ENCODE data around the gene ANOS1. TPM values are rescaled to one million over a fixed set of nuclear protein-coding genes. Genes with fewer than 3 reads are reported as not detected.

Gene ANOS1
- total and polyA plus RNA-seq, 5 donors from 2014 or later: not detected

- peaks cover 0 to 4% (median 0%) of the 10 kb centered on the region in 7 donors for H3K9me3 Mint-ChIP-seq
- Histone ChIP-seq H3K4me3 (ENCODE audit: low read depth, low read length) (no peak overlapping the region), H3K27ac (ENCODE audit: insufficient read depth, low read length, poor library complexity, severe bottlenecking) (no peak overlapping the region), H3K36me3 (ENCODE audit: control insufficient read depth, insufficient read depth, low read length) (no peaks in the 10 kb centered on the region), H3K9me3 (ENCODE audit: control insufficient read depth in 2 of 2, low read length in 2 of 2) (no peaks in the 10 kb centered on the region), H3K27me3 (ENCODE audit: control insufficient read depth, insufficient read depth, low read length) (no peaks in the 10 kb centered on the region), H3K4me1 (ENCODE audit: control insufficient read depth, insufficient read depth, low read length, poor library complexity, severe bottlenecking) (no peaks in the 10 kb centered on the region)
- no peak overlapping the region for H3K4me3 Mint-ChIP-seq
- H3K36me3 Mint-ChIP-seq: no peaks in the 10 kb centered on the region
- H3K27me3 Mint-ChIP-seq: peaks cover 33% of the 10 kb centered on the region
- H3K4me1 Mint-ChIP-seq: peaks cover 0 to 2% (median under 1%) of the 10 kb centered on the region in 4 donors
- H3K27ac Mint-ChIP-seq: no peak overlapping the region
- ATAC-seq (ENCODE audit: low read depth in 2 of 2) (no peak), DNase-seq (no peak)
These were observed 2.1 kb downstream of the ANOS1 start for GRCh38 chrX:8729811-8730210.

DNA sequence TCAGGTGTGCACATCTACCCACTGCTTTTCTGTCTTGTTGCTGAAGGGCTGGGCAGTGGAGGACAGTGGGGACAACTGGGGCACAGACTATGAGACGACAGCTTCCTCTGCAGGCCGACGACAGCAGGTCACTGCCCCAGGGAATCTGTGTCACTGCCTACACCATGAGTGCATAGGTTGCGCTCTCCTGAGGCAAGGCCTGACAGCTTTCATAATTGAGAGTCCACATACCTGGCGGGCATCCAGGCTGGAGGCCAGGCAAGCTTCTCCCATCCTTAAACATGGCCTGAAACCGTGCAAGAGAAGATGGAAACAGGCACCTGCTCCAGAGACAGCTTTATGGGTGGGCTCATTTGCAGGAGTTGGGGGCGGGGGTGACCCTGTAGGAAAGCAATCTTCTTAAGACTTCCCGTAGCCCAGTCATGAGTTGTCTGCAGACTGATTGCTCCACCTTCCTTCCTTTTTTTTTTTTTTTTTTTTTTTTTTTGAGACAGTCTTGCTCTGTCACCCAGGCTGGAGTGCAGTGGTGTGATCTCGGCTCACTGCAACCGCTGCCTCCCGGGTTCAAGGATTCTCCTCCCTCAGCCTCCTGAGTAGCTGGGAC lies 2.9 kb downstream of the ANOS1 start:
- no peaks in the 10 kb centered on the region for H3K9me3 ChIP-seq (ENCODE audit: control insufficient read depth in 2 of 2, low read length in 2 of 2)
- Mint-ChIP-seq H3K27ac (no peak overlapping the region), H3K4me1 (peaks cover 0 to 2% (median under 1%) of the 10 kb centered on the region in 4 donors), H3K36me3 (no peaks in the 10 kb centered on the region), H3K27me3 (peaks cover 36% of the 10 kb centered on the region), H3K4me3 (no peak overlapping the region), H3K9me3 (peaks cover 0 to 4% (median 0%) of the 10 kb centered on the region in 7 donors)
- H3K27me3 ChIP-seq (ENCODE audit: control insufficient read depth, insufficient read depth, low read length): no peaks in the 10 kb centered on the region
- no peak overlapping the region for H3K4me3 ChIP-seq (ENCODE audit: low read depth, low read length)
- no peaks in the 10 kb centered on the region for H3K36me3 ChIP-seq (ENCODE audit: control insufficient read depth, insufficient read depth, low read length)
- H3K27ac ChIP-seq (ENCODE audit: insufficient read depth, low read length, poor library complexity, severe bottlenecking): no peak overlapping the region
- H3K4me1 ChIP-seq (ENCODE audit: control insufficient read depth, insufficient read depth, low read length, poor library complexity, severe bottlenecking): no peaks in the 10 kb centered on the region
- no peak for DNase-seq
- ATAC-seq (ENCODE audit: low read depth in 2 of 2): no peak

- H3K27ac ChIP-seq (ENCODE audit: insufficient read depth, low read length, poor library complexity, severe bottlenecking): no peak overlapping the region
- Mint-ChIP-seq H3K27ac (no peak overlapping the region), H3K4me3 (no peak overlapping the region), H3K36me3 (no peaks in the 10 kb centered on the region), H3K4me1 (no peaks in the 10 kb centered on the region), H3K9me3 (peaks cover 0 to 2% (median 0%) of the 10 kb centered on the region in 7 donors), H3K27me3 (peaks cover 25% of the 10 kb centered on the region)
- H3K27me3 ChIP-seq (ENCODE audit: control insufficient read depth, insufficient read depth, low read length): peaks cover 4% of the 10 kb centered on the region
- H3K9me3 ChIP-seq (ENCODE audit: control insufficient read depth in 2 of 2, low read length in 2 of 2): no peaks in the 10 kb centered on the region
- H3K4me1 ChIP-seq (ENCODE audit: control insufficient read depth, insufficient read depth, low read length, poor library complexity, severe bottlenecking): no peaks in the 10 kb centered on the region
- ATAC-seq (ENCODE audit: low read depth in 2 of 2) (no peak), DNase-seq (no peak)
- no peaks in the 10 kb centered on the region for H3K36me3 ChIP-seq (ENCODE audit: control insufficient read depth, insufficient read depth, low read length)
- H3K4me3 ChIP-seq (ENCODE audit: low read depth, low read length): no peak overlapping the region
These were observed 5.8 kb downstream of the ANOS1 start for GRCh38 chrX:8726031-8726652.

DNA sequence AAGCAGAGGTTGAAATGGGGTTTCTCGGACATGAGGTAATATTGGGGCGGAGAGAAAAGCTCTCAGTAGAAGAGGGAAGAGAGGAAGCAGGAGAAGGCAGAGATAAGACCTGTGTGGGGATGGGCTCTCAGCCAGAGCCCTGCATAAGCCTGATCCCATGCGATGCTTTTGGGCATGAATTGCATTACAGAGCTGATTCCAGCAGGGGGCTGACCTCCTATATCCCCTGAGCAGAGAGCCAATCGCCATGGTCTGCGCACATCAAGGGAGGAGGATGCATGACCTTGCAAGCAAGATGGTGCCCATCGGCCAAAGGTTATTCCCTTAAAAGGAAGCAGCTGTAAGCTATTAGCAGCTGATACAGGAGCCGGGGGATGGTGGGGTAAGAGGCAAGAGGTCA lies 7.6 kb downstream of the ANOS1 start:
- H3K9me3 Mint-ChIP-seq: peaks cover 0 to 4% (median 0%) of the 10 kb centered on the region in 7 donors
- no peak for ATAC-seq (ENCODE audit: low read depth in 2 of 2)
- Histone ChIP-seq H3K4me1 (ENCODE audit: control insufficient read depth, insufficient read depth, low read length, poor library complexity, severe bottlenecking) (no peaks in the 10 kb centered on the region), H3K36me3 (ENCODE audit: control insufficient read depth, insufficient read depth, low read length) (no peaks in the 10 kb centered on the region), H3K4me3 (ENCODE audit: low read depth, low read length) (no peak overlapping the region), H3K9me3 (ENCODE audit: control insufficient read depth in 2 of 2, low read length in 2 of 2) (no peaks in the 10 kb centered on the region), H3K27me3 (ENCODE audit: control insufficient read depth, insufficient read depth, low read length) (peaks cover 4% of the 10 kb centered on the region), H3K27ac (ENCODE audit: insufficient read depth, low read length, poor library complexity, severe bottlenecking) (no peak overlapping the region)
- H3K4me3 Mint-ChIP-seq: no peak overlapping the region
- DNase-seq: no peak
- H3K27me3 Mint-ChIP-seq: peaks cover 13% of the 10 kb centered on the region
- no peaks in the 10 kb centered on the region for H3K36me3 Mint-ChIP-seq
- H3K27ac Mint-ChIP-seq: no peak overlapping the region
- H3K4me1 Mint-ChIP-seq: no peaks in the 10 kb centered on the region

DNA sequence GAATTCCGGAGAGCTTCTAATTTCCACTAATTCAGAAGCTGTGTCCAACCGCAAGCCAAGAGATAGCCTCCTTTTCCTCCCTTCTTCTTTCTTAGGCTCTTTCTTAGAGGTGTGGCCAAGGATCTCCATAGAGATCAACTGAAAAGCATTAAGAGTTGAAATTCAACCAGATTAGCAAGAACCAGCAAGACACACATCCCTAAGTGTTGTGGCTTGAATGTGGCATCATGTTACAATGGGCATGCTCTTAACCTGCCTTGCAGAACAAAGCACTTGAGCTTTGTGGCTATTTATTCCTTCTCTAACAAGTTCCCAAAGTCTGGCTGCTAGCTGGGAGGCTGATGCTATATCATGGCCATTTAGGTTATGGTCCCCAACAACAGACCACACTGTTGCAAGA lies 10.4 kb downstream of the ANOS1 start:
- H3K9me3 ChIP-seq (ENCODE audit: control insufficient read depth in 2 of 2, low read length in 2 of 2): no peaks in the 10 kb centered on the region
- DNase-seq (no peak), ATAC-seq (ENCODE audit: low read depth in 2 of 2) (no peak)
- peaks cover 5% of the 10 kb centered on the region for H3K27me3 Mint-ChIP-seq
- no peaks in the 10 kb centered on the region for H3K4me1 Mint-ChIP-seq
- H3K27ac Mint-ChIP-seq: no peak overlapping the region
- H3K9me3 Mint-ChIP-seq: peaks cover 0 to 3% (median 0%) of the 10 kb centered on the region in 7 donors
- no peaks in the 10 kb centered on the region for H3K36me3 ChIP-seq (ENCODE audit: control insufficient read depth, insufficient read depth, low read length)
- no peaks in the 10 kb centered on the region for H3K36me3 Mint-ChIP-seq
- H3K4me3 ChIP-seq (ENCODE audit: low read depth, low read length): no peak overlapping the region
- no peak overlapping the region for H3K27ac ChIP-seq (ENCODE audit: insufficient read depth, low read length, poor library complexity, severe bottlenecking)
- H3K4me3 Mint-ChIP-seq: no peak overlapping the region
- H3K27me3 ChIP-seq (ENCODE audit: control insufficient read depth, insufficient read depth, low read length): peaks cover 4% of the 10 kb centered on the region
- no peaks in the 10 kb centered on the region for H3K4me1 ChIP-seq (ENCODE audit: control insufficient read depth, insufficient read depth, low read length, poor library complexity, severe bottlenecking)

- ATAC-seq (ENCODE audit: low read depth in 2 of 2): no peak
- H3K27me3 ChIP-seq (ENCODE audit: control insufficient read depth, insufficient read depth, low read length): peaks cover 4% of the 10 kb centered on the region
- Mint-ChIP-seq H3K27me3 (peaks cover 5% of the 10 kb centered on the region), H3K9me3 (peaks cover 0 to 3% (median 0%) of the 10 kb centered on the region in 7 donors), H3K4me1 (no peaks in the 10 kb centered on the region), H3K27ac (no peak overlapping the region), H3K4me3 (no peak overlapping the region), H3K36me3 (no peaks in the 10 kb centered on the region)
- no peaks in the 10 kb centered on the region for H3K9me3 ChIP-seq (ENCODE audit: control insufficient read depth in 2 of 2, low read length in 2 of 2)
- H3K27ac ChIP-seq (ENCODE audit: insufficient read depth, low read length, poor library complexity, severe bottlenecking): no peak overlapping the region
- H3K36me3 ChIP-seq (ENCODE audit: control insufficient read depth, insufficient read depth, low read length): no peaks in the 10 kb centered on the region
- H3K4me3 ChIP-seq (ENCODE audit: low read depth, low read length): no peak overlapping the region
- no peaks in the 10 kb centered on the region for H3K4me1 ChIP-seq (ENCODE audit: control insufficient read depth, insufficient read depth, low read length, poor library complexity, severe bottlenecking)
- DNase-seq: no peak
These were observed 11.8 kb downstream of the ANOS1 start for GRCh38 chrX:8720136-8720535.

DNA sequence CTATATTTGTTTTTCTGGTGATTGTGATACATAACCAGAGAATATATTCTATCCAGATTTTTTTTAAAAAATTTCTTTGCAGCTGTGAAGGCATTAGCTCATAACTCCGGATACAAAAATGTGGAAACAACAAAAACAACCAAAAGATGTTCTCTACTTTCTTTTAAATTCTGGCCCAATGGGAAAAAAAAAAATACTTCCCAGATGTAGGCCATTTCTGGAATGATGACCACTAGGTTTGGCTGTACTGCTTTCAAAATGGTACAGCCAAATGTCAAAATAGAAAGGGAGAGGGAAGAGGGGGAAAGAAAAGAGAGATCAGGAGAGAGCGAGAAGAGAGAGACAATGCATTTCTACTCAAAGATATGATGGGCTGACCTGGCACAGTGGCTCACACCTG lies 14.6 kb downstream of the ANOS1 start:
- Histone ChIP-seq H3K4me3 (ENCODE audit: low read depth, low read length) (no peak overlapping the region), H3K27ac (ENCODE audit: insufficient read depth, low read length, poor library complexity, severe bottlenecking) (no peak overlapping the region), H3K27me3 (ENCODE audit: control insufficient read depth, insufficient read depth, low read length) (no peaks in the 10 kb centered on the region), H3K9me3 (ENCODE audit: control insufficient read depth in 2 of 2, low read length in 2 of 2) (no peaks in the 10 kb centered on the region), H3K36me3 (ENCODE audit: control insufficient read depth, insufficient read depth, low read length) (no peaks in the 10 kb centered on the region), H3K4me1 (ENCODE audit: control insufficient read depth, insufficient read depth, low read length, poor library complexity, severe bottlenecking) (no peaks in the 10 kb centered on the region)
- Mint-ChIP-seq H3K4me1 (no peaks in the 10 kb centered on the region), H3K36me3 (no peaks in the 10 kb centered on the region), H3K27me3 (no peaks in the 10 kb centered on the region), H3K9me3 (peaks cover 0 to 3% (median 0%) of the 10 kb centered on the region in 7 donors), H3K27ac (no peak overlapping the region), H3K4me3 (no peak overlapping the region)
- DNase-seq: no peak
- no peak for ATAC-seq (ENCODE audit: low read depth in 2 of 2)

DNA sequence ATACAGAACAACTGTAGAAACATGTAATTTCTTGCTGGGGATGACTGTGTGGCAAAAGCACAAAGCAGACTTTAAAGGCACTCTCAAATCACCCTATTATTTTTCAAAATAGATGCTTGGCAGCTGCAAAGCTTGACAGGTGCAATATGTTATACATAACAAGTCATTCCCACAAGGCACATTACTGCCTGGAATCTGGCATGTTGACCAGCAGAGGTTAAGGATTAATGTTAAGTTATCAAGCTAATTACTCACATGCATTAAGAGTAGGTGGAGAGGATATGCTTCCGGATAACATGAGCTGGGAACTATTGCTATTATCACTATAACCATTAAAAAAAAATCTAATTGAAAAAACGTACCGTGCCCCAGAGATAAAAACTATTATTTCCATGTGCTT lies 17.8 kb downstream of the ANOS1 start:
- Histone ChIP-seq H3K27me3 (ENCODE audit: control insufficient read depth, insufficient read depth, low read length) (no peaks in the 10 kb centered on the region), H3K9me3 (ENCODE audit: control insufficient read depth in 2 of 2, low read length in 2 of 2) (no peaks in the 10 kb centered on the region), H3K4me1 (ENCODE audit: control insufficient read depth, insufficient read depth, low read length, poor library complexity, severe bottlenecking) (no peaks in the 10 kb centered on the region), H3K27ac (ENCODE audit: insufficient read depth, low read length, poor library complexity, severe bottlenecking) (no peak overlapping the region), H3K4me3 (ENCODE audit: low read depth, low read length) (no peak overlapping the region), H3K36me3 (ENCODE audit: control insufficient read depth, insufficient read depth, low read length) (no peaks in the 10 kb centered on the region)
- no peaks in the 10 kb centered on the region for H3K4me1 Mint-ChIP-seq
- H3K27ac Mint-ChIP-seq: no peak overlapping the region
- ATAC-seq (ENCODE audit: low read depth in 2 of 2) (no peak), DNase-seq (no peak)
- no peaks in the 10 kb centered on the region for H3K9me3 Mint-ChIP-seq
- no peaks in the 10 kb centered on the region for H3K27me3 Mint-ChIP-seq
- H3K36me3 Mint-ChIP-seq: no peaks in the 10 kb centered on the region
- H3K4me3 Mint-ChIP-seq: no peak overlapping the region

Data from CD4-positive, CD25-positive, alpha-beta regulatory T cell (primary cell).